ENCODE measurements around the gene FCMR.

DNA sequence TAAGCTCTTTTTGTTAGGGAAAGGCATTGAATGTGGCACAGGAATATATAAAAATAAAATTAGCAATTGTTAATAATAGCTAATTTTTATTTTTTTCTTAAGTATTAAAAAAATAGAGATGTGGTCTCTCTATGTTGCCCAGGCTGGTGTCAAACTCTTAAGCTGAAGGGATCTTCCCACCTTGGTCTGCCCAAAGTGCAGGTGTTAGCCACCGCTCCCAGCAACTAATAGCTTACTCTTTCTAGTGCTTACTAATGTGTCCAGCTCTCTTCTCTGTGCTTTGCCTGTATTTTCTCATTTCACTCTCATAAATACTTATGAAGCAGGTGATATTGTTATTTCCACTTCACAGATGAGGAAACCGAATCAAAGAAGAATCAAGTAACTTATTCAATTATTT, 37.9 kb downstream of the FCMR start:
- TF ChIP-seq, protein P1, sequence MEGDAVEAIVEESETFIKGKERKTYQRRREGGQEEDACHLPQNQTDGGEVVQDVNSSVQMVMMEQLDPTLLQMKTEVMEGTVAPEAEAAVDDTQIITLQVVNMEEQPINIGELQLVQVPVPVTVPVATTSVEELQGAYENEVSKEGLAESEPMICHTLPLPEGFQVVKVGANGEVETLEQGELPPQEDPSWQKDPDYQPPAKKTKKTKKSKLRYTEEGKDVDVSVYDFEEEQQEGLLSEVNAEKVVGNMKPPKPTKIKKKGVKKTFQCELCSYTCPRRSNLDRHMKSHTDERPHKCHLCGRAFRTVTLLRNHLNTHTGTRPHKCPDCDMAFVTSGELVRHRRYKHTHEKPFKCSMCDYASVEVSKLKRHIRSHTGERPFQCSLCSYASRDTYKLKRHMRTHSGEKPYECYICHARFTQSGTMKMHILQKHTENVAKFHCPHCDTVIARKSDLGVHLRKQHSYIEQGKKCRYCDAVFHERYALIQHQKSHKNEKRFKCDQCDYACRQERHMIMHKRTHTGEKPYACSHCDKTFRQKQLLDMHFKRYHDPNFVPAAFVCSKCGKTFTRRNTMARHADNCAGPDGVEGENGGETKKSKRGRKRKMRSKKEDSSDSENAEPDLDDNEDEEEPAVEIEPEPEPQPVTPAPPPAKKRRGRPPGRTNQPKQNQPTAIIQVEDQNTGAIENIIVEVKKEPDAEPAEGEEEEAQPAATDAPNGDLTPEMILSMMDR (conservative IDR thresholded peaks at IDR 0.05 in 1 of 2, IDR thresholded peaks at IDR 0.05 in 1 of 2; ENCODE audit: extremely low read depth in 1 of 2, insufficient read depth in 1 of 2, low read depth in 1 of 2, low read length in 2 of 2): no peak
- no peak for TF ChIP-seq EZH2 (IDR thresholded peaks at IDR 0.05; ENCODE audit: borderline replicate concordance, low read length)

All from mammary epithelial cell (primary cell).